RWPE2 (cell line): ENCODE data around the gene CRISPLD2.

Experiments
- ATAC-seq: fragments of 200-7000 bp; cut with Tn5 transposase; 3 replicates; pipeline ENCODE4 v1.9.1; 2021; ENCODE audit warnings: low read depth
- DNase-seq: peaks from one replicate; pipeline ENCODE4 v3.0.0-alpha.2; 2020; ENCODE audit warnings: low spot score
- H3K27ac ChIP-seq: fragments of 450-650 bp; 2 replicates; pipeline ENCODE4 v1.5.1; 2017; ENCODE audit warnings: mild to moderate bottlenecking; ENCODE audit not compliant: poor library complexity, severe bottlenecking
- H3K27me3 ChIP-seq: fragments of 250-450 bp; sonication (Bioruptor Pico); 2 replicates; pipeline ENCODE4 v1.5.1; 2021; ENCODE audit warnings: mild to moderate bottlenecking, moderate library complexity; ENCODE audit not compliant: insufficient read depth, poor library complexity, severe bottlenecking
- H3K36me3 ChIP-seq: fragments of 250-450 bp; sonication (Bioruptor Pico); 2 replicates; pipeline ENCODE4 v1.5.1; 2020; ENCODE audit warnings: low read depth, mild to moderate bottlenecking, moderate library complexity
- H3K4me1 ChIP-seq: fragments of 250-450 bp; sonication (Bioruptor Pico); 2 replicates; pipeline ENCODE4 v1.5.1; 2021; ENCODE audit warnings: mild to moderate bottlenecking, moderate library complexity; ENCODE audit not compliant: insufficient read depth, poor library complexity, severe bottlenecking
- H3K4me3 ChIP-seq: fragments of 250-450 bp; sonication (Bioruptor Pico); 2 replicates; pipeline ENCODE4 v1.5.1; 2021; ENCODE audit warnings: mild to moderate bottlenecking, moderate library complexity; ENCODE audit not compliant: severe bottlenecking
- H3K9me3 ChIP-seq: fragments of 250-450 bp; sonication (Bioruptor Pico); 2 replicates; pipeline ENCODE4 v1.5.1; 2021; ENCODE audit warnings: mild to moderate bottlenecking, moderate library complexity; ENCODE audit not compliant: severe bottlenecking
- TF ChIP-seq, protein P1 (sequence below): fragments of 450-650 bp; IDR thresholded peaks from one replicate; pipeline ENCODE4 v1.5.1; 2017; ENCODE audit warnings: mild to moderate bottlenecking, moderate library complexity; ENCODE audit not compliant: poor library complexity, severe bottlenecking

CRISPLD2 gene

DNA sequence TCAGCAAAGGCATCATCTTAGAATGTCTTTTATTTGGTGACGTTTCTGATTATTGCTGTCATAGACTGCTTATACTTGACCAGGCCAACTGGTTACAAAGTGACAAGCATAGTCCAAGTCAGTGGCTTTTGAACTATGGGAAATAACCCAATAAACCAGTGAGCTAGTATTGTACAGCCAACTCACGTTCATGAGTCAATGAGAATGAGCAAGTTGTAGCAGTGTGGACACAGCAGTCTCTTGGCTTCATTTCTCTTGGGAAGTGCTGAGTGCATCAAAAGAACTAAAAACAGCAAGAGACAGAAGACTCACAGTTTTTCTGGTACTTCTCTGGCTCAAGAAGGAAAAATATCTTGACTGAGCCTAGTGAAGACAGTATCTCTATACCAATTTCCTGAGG is 36.9 kb upstream of the CRISPLD2 start:
- TF ChIP-seq, protein P1, sequence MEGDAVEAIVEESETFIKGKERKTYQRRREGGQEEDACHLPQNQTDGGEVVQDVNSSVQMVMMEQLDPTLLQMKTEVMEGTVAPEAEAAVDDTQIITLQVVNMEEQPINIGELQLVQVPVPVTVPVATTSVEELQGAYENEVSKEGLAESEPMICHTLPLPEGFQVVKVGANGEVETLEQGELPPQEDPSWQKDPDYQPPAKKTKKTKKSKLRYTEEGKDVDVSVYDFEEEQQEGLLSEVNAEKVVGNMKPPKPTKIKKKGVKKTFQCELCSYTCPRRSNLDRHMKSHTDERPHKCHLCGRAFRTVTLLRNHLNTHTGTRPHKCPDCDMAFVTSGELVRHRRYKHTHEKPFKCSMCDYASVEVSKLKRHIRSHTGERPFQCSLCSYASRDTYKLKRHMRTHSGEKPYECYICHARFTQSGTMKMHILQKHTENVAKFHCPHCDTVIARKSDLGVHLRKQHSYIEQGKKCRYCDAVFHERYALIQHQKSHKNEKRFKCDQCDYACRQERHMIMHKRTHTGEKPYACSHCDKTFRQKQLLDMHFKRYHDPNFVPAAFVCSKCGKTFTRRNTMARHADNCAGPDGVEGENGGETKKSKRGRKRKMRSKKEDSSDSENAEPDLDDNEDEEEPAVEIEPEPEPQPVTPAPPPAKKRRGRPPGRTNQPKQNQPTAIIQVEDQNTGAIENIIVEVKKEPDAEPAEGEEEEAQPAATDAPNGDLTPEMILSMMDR, result no peak
- no peak for DNase-seq
- Histone ChIP-seq H3K36me3 (peaks cover 22% of the 10 kb centered on the region), H3K27me3 (no peaks in the 10 kb centered on the region), H3K27ac (no peak overlapping the region), H3K4me1 (no peaks in the 10 kb centered on the region), H3K9me3 (no peaks in the 10 kb centered on the region), H3K4me3 (no peak overlapping the region)
- ATAC-seq, result no peak

DNA sequence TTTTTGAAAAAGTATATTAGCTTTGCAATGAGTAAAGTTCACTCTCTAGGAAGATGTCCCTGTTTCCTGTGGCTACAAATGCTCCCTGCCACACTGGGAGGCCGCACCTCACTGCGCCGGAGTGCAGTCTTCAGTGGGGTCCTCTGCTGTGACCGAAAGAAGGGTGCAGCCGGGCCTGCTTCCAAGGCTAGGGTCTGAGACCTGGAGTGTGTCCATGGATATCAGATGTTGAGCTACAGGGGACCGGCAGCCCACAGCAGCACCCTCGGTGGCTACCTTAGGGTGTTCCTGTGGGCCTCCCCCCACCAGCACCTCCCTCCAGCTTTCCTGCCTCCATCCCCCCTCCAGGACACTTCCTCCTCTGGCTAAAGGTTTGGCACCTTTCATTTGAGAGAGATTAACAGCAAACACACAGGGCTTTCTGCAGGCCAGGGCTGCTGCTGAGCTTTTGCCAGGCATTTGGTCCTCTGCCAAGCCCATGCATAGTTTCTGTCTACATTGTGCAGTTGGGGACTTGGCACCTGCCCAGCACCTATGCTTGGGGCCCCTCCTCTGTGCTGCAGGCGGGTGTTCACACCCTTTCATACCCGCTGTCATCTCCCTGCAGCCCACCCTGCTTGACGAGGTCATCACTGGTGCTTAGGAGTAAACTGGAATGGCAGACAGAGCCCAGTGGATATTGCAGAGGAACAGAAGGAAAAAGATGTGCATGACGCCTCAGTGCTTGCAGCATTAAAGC is 33.8 kb upstream of the CRISPLD2 start:
- no peaks in the 10 kb centered on the region for H3K36me3 ChIP-seq
- H3K9me3 ChIP-seq, result no peaks in the 10 kb centered on the region
- TF ChIP-seq, protein P1, result no peak
- no peaks in the 10 kb centered on the region for H3K4me1 ChIP-seq
- peak; percentile 40 for ATAC-seq
- no peak overlapping the region for H3K27ac ChIP-seq
- DNase-seq, result no peak
- no peaks in the 10 kb centered on the region for H3K27me3 ChIP-seq
- no peak overlapping the region for H3K4me3 ChIP-seq

DNA sequence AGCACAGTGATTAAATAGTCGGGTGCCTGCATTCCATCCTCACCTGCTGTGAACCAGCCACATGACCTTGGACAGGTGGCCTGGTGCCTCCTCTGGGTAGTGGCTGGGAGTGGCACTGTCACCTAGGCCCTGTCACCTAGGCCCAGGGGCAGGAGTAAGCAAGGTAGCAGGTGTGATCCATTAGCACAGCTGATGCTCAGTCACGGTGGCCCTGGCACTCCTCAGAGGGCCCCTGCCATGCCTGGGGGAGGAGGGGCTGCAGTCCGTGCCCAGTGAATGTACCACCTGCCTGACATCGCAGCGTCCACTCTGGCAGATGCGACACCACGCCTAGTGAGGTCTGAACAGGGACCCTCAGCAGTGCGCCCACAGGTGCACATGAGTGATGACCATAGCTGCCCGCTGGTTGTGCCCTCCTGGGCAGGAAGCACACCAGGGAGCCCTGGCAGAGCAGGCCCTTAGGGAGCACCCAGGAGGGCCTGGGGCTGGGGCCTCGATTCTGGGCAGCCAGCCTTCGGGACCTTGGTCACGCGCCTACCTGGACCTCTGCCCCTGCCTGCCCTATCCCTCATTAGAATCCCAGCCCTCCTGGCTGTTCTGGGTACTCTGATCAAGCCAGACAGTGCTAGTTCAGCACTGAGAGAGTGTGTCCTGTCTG is 33.1 kb upstream of the CRISPLD2 start:
- ATAC-seq (peak; percentile 15; the same call in 1 of the 3 replicates), DNase-seq (no peak)
- Histone ChIP-seq H3K27ac (no peak overlapping the region), H3K4me3 (no peak overlapping the region), H3K36me3 (no peaks in the 10 kb centered on the region), H3K9me3 (no peaks in the 10 kb centered on the region), H3K4me1 (no peaks in the 10 kb centered on the region), H3K27me3 (no peaks in the 10 kb centered on the region)
- TF ChIP-seq, protein P1, result no peak

DNA sequence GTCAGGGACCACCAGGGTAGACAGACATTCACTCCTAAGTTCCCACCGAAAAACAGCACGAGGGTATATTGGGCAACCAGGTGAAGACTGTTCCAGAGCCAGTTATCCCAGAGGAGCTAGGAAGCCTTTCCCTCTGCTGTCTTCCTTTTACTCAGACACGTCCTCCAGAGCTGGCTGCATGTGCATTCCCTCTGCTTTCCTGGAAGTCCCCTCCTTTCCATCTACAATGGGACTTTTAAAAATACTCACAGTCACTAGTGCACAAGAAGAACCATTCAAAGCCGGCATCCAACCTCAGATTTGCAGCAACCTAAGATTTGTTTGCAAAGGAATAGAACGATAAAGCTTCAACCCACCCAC is 32.5 kb upstream of the CRISPLD2 start:
- H3K4me1 ChIP-seq, result no peaks in the 10 kb centered on the region
- no peaks in the 10 kb centered on the region for H3K27me3 ChIP-seq
- TF ChIP-seq, protein P1, result no peak
- no peak overlapping the region for H3K4me3 ChIP-seq
- no peaks in the 10 kb centered on the region for H3K9me3 ChIP-seq
- DNase-seq, result no peak
- H3K36me3 ChIP-seq, result no peaks in the 10 kb centered on the region
- no peak for ATAC-seq
- H3K27ac ChIP-seq, result no peak overlapping the region

DNA sequence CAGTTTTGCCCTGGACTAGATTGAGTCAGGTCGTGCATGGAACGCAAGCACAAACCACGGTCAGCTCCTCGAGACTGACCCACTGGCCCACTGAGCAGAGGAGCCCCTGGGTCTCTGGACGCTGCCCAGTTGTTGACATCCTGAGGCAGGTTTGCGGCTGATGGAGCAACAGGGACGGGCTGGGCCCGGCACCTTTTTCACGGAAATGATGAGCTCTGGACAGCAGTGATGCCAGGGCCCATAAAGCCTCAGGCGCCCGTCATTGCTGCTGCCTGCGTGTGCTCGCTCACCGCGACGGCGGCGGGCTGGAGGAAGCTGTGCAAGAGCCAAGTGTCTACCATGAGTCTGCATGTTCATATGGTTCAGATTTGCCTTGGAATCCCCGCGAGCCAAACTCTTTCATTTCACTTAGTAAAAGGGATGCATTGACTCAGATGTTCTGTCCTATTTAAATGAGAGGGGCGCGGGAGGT is 30.8 kb upstream of the CRISPLD2 start:
- TF ChIP-seq, protein P1, result no peak
- Histone ChIP-seq H3K4me1 (no peaks in the 10 kb centered on the region), H3K4me3 (no peak overlapping the region), H3K27me3 (no peaks in the 10 kb centered on the region), H3K9me3 (no peaks in the 10 kb centered on the region), H3K27ac (no peak overlapping the region), H3K36me3 (no peaks in the 10 kb centered on the region)
- DNase-seq, result no peak
- no peak for ATAC-seq
